DOHH2 (cell line): ENCODE results near the gene GZMM.

Experiments
- EZH2phosphoT487 ChIP-seq: fragments of 200-600 bp; sonication (generic); IDR thresholded peaks from 2 replicates; pipeline ENCODE4 v1.6.1; 2017; ENCODE audit warnings: borderline replicate concordance, mild to moderate bottlenecking, antibody characterized with exemption, low read length, moderate library complexity, mixed read lengths
- TF ChIP-seq, protein P1 (sequence below): fragments of 200-600 bp; sonication (generic); IDR thresholded peaks from one replicate; pipeline ENCODE4 v1.5.1; 2014; ENCODE audit warnings: antibody characterized with exemption, mild to moderate bottlenecking, low read depth, low read length; ENCODE audit not compliant: poor library complexity, severe bottlenecking

GRCh38 chr19:588741-589692 is 45.2 kb downstream of the GZMM start:
- TF ChIP-seq, protein P1, sequence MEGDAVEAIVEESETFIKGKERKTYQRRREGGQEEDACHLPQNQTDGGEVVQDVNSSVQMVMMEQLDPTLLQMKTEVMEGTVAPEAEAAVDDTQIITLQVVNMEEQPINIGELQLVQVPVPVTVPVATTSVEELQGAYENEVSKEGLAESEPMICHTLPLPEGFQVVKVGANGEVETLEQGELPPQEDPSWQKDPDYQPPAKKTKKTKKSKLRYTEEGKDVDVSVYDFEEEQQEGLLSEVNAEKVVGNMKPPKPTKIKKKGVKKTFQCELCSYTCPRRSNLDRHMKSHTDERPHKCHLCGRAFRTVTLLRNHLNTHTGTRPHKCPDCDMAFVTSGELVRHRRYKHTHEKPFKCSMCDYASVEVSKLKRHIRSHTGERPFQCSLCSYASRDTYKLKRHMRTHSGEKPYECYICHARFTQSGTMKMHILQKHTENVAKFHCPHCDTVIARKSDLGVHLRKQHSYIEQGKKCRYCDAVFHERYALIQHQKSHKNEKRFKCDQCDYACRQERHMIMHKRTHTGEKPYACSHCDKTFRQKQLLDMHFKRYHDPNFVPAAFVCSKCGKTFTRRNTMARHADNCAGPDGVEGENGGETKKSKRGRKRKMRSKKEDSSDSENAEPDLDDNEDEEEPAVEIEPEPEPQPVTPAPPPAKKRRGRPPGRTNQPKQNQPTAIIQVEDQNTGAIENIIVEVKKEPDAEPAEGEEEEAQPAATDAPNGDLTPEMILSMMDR, result no peak
- TF ChIP-seq EZH2phosphoT487, result no peak
